AG04450 (cell line): ENCODE data around the gene SLC39A8. TPM values are rescaled to one million over a fixed set of nuclear protein-coding genes. Genes with fewer than 3 reads are reported as not detected.

Source experiments
- CTCF ChIA-PET: fragments of 300-600, 350-600 bp; formaldehyde crosslinking; extraction: SDS; loops from one replicate; lab custom pipeline; 2022; ENCODE audit warnings: antibody characterized with exemption, inconsistent platforms; lab: Charles Lee
- POLR2A ChIA-PET: fragments of 350-600 bp; formaldehyde crosslinking; extraction: SDS; loops from one replicate; lab custom pipeline; 2021; ENCODE audit warnings: antibody characterized with exemption, inconsistent platforms; lab: Yijun Ruan, JAX
- DNase-seq: peaks from one replicate; pipeline ENCODE4 v3.0.0-alpha.2; 2011; ENCODE audit warnings: low read depth, low spot score
- H3K27ac ChIP-seq: one replicate; pipeline ENCODE4 v1.5.1; 2012; ENCODE audit warnings: low read depth, low read length, control low read depth
- H3K27me3 ChIP-seq: one replicate; pipeline ENCODE4 v1.6.0; 2012; ENCODE audit warnings: low read length; ENCODE audit not compliant: control insufficient read depth, insufficient read depth
- H3K4me3 ChIP-seq: 2 replicates; pipeline ENCODE4 v1.5.1; 2011; ENCODE audit warnings: mild to moderate bottlenecking, low read depth, low read length, control low read depth
- H3K9me3 ChIP-seq: 2 replicates; pipeline ENCODE4 v1.5.1; 2012; ENCODE audit warnings: low read length; ENCODE audit not compliant: control insufficient read depth, insufficient read depth
- polyA plus RNA-seq: library from polyadenylated mRNA; depleted of rRNA; stranded (reverse); fragments of >200 nt; gene quantifications from 2 replicates; pipeline ENCODE4 v1.2.3, GENCODE V29; 2011
- TF ChIP-seq, protein P1 (sequence below): IDR thresholded peaks from 2 replicates; pipeline ENCODE4 v1.5.1; 2011; ENCODE audit warnings: low read depth, low read length, control low read depth, inconsistent platforms

SLC39A8 gene
- polyA plus RNA-seq, 1 experiment = 0.11 TPM

DNA sequence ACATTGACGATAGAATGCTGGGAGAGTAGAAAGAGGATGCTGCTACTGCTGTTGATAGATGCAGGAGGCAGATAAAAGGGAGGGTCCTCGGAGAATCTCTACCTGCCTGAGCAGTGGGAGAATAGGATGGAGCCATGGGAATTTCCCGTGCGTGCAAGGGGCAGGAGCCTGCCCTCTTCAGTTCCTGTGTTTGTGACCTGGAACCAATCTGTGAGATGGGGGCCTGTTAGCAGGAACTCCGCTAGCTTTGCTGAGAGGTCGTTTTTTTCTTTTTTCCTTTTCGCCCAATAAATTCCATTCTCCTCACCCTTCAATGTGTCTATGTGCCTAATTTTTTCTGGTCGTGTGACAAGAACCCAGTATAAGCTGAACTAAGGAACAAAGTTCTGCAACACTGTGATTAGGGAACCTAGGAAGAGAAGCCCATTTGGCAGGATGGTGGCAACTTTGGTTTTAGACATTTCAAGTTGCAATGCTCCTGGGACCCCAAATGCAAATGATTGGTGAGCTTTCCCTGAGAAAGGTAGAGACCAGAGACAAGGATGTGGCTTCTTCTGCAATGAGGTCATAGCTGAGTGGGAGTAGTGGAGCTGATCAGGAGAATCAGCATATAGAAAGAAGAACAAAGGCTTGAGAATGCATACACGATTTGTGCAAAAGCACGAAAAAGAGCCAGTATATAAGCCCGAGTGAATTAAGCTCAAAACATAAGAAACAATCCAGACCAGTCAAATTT, 23.9 kb downstream of the SLC39A8 start:
- ChIA-PET CTCF (no interaction called here), POLR2A (no interaction called here)
- Histone ChIP-seq H3K4me3 (no peak overlapping the region), H3K27me3 (no peaks in the 10 kb centered on the region), H3K9me3 (no peaks in the 10 kb centered on the region), H3K27ac (no peak overlapping the region)
- TF ChIP-seq, protein P1, sequence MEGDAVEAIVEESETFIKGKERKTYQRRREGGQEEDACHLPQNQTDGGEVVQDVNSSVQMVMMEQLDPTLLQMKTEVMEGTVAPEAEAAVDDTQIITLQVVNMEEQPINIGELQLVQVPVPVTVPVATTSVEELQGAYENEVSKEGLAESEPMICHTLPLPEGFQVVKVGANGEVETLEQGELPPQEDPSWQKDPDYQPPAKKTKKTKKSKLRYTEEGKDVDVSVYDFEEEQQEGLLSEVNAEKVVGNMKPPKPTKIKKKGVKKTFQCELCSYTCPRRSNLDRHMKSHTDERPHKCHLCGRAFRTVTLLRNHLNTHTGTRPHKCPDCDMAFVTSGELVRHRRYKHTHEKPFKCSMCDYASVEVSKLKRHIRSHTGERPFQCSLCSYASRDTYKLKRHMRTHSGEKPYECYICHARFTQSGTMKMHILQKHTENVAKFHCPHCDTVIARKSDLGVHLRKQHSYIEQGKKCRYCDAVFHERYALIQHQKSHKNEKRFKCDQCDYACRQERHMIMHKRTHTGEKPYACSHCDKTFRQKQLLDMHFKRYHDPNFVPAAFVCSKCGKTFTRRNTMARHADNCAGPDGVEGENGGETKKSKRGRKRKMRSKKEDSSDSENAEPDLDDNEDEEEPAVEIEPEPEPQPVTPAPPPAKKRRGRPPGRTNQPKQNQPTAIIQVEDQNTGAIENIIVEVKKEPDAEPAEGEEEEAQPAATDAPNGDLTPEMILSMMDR = no peak
- DNase-seq = no peak

DNA sequence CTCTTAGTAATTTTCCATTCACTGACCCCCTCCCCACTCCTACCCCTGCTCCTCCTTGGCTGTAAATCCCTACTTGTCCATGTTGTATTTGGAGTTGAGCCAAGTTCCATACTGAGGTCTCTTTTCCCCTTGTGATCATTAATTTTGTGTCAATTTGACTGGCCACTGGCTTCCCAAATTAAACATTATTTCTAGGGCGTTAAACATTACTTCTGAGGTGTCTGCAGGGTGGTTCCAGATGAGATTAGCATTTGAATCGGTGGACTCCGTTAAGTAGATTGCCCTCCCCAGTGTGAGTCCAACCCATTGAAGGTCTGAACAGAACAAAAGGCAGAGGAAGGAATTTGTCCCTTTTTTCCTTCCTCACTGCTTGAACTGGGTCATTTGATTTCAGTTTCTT, 25.7 kb downstream of the SLC39A8 start:
- TF ChIP-seq, protein P1 = no peak
- Histone ChIP-seq H3K27ac (no peak overlapping the region), H3K4me3 (no peak overlapping the region), H3K27me3 (no peaks in the 10 kb centered on the region), H3K9me3 (no peaks in the 10 kb centered on the region)
- ChIA-PET POLR2A (no interaction called here), CTCF (no interaction called here)
- DNase-seq = no peak

DNA sequence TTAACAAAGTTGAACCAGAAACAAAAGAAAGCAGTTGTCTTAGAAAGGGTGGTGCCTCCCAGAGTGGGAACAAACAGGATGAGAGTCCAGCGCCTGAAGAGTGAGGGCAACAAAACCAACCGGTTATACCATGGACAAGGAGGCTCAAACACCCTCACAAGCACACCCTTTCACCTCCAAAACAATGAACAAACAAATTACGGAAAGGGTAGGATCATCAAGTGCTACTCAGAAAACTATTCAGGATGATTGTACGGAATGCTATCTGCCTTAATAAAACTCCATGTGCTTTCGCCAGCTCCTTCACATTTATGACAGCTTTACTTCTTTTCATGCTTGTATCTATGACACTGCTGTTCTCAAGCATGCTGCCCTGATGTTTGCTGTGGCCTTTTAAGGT, 26.8 kb downstream of the SLC39A8 start:
- ChIA-PET CTCF (interaction anchor here (1.1 kb wide), 1 partner anchor 19 kb away, joined by 3 read pairs; no protein-coding TSS in a partner anchor), POLR2A (no interaction called here)
- TF ChIP-seq, protein P1 = no peak

DNA sequence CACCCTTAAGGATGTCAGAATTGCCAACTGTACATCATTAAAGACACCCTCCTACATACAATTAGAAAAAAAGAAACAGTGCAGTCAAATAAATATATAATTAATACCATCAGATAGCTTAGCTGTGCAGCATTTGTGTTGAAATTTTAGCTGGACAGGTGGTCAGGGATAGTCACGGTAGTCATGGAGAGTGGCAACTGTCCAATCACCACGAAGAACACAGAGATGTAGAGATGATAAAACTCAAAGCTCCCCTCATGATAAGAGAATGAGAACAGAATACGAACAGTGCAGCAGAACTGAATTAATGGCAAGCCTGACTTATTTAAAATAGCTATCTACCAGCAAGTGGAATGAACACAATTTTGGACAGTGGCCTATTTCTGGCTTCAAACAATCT, 27.2 kb downstream of the SLC39A8 start:
- TF ChIP-seq, protein P1 = no peak
- no peaks in the 10 kb centered on the region for H3K9me3 ChIP-seq
- H3K4me3 ChIP-seq = no peak overlapping the region
- H3K27me3 ChIP-seq = no peaks in the 10 kb centered on the region
- POLR2A ChIA-PET = no interaction called here
- CTCF ChIA-PET = interaction anchor here (1.1 kb wide), 1 partner anchor 19 kb away, joined by 3 read pairs; no protein-coding TSS in a partner anchor
- no peak overlapping the region for H3K27ac ChIP-seq
- DNase-seq = no peak

More for the DNA sequence above, 26.8 kb downstream of the SLC39A8 start:
- Histone ChIP-seq H3K9me3 (no peaks in the 10 kb centered on the region), H3K4me3 (no peak overlapping the region), H3K27me3 (no peaks in the 10 kb centered on the region), H3K27ac (no peak overlapping the region)
- DNase-seq = no peak

DNA sequence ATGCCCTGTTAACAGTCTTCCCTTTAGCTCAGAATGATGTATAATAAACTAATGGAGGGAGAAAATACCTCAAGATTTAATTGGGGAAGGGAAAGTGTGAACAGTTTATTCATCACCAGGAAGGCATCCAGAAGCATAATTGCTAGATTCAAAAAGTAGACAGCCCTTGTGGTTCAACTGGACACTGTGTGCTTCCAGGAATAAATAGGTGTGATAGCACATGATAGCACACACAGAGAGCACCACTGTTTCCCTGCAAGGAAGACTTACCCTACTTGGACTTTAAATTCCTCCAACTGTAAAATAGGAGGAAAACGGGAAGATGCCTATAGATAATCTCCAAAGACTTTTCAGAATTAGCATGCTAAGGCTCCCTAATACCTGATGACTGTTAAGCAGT, 27.8 kb downstream of the SLC39A8 start:
- CTCF ChIA-PET = no interaction called here

More for the DNA sequence above, 27.8 kb downstream of the SLC39A8 start:
- Histone ChIP-seq H3K9me3 (no peaks in the 10 kb centered on the region), H3K27ac (no peak overlapping the region), H3K27me3 (no peaks in the 10 kb centered on the region), H3K4me3 (no peak overlapping the region)
- POLR2A ChIA-PET = no interaction called here
- DNase-seq = no peak
- TF ChIP-seq, protein P1 = no peak
